CD1c-positive myeloid dendritic cell (primary cell): ENCODE results near the gene ATN1.

Source experiments
- DNase-seq: peaks from one replicate; pipeline ENCODE4 v3.0.0-alpha.2; 2016; ENCODE audit errors: extremely low spot score

Gene ATN1

GRCh38 chr12:6944381-6945186, 16.8 kb downstream of the ATN1 start:
- peak; percentile 94 for DNase-seq

DNA sequence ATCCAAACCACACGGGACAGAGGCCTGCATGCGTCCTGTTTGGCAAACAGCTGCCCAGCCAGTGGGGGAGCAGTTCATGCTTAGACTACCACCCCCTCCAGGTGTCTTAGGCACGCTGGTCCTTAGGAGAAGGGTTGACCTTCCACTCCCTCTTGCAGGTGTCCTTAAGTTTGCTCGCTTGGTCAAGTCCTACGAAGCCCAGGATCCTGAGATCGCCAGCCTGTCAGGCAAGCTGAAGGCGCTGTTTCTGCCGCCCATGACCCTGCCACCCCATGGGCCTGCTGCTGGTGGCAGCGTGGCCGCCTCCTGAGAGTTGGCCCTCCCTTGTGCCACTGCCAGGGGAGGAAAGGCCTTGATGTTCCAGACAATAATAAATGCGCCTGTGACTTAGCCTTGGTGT, 17.9 kb downstream of the ATN1 start:
- DNase-seq, result no peak

- peak; percentile 71 for DNase-seq
Observed at GRCh38 chr12:6946033-6946919, 18.5 kb downstream of the ATN1 start.

GRCh38 chr12:6946920-6947374, 19.2 kb downstream of the ATN1 start:
- DNase-seq, result no peak

- no peak for DNase-seq
Observed at GRCh38 chr12:6947615-6948014, 19.9 kb downstream of the ATN1 start.

DNA sequence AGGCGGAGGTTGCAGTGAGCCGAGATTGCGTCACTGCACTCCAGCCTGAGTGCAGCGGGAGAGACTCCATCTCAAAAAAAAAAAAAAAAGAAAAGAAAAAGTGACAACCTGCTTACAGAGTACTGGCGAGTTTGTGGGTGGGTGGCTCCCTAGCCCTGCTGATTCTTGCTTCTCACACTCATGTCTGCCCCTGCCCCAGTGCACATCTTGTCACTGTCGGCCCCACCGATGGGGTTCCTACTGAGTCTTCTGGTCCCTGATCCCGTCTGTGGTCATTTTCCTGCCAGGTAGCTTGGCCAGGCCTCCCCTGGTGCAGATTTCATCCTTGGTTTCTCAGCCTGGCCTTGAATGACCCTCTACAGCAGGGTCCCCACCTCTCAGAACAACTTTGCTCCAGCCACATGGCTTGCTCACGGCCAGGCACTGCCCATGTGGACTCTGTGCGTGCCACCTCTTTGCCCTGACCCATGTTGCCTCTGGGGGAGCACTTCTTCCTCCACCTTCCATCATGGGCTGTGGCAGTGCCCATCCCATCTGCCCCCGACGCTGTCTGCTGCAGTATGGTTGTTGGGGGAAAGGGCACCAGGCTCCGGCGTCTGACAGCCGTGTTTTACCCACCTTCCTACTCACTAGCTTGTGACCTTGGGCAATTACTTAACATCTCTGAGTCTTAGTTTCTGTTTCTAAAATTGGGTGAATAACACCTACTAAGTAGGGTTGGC, 21.3 kb downstream of the ATN1 start:
- DNase-seq, result peak; percentile 76

- DNase-seq, result no peak
Observed at GRCh38 chr12:6950401-6950801, 22.6 kb downstream of the ATN1 start.

DNA sequence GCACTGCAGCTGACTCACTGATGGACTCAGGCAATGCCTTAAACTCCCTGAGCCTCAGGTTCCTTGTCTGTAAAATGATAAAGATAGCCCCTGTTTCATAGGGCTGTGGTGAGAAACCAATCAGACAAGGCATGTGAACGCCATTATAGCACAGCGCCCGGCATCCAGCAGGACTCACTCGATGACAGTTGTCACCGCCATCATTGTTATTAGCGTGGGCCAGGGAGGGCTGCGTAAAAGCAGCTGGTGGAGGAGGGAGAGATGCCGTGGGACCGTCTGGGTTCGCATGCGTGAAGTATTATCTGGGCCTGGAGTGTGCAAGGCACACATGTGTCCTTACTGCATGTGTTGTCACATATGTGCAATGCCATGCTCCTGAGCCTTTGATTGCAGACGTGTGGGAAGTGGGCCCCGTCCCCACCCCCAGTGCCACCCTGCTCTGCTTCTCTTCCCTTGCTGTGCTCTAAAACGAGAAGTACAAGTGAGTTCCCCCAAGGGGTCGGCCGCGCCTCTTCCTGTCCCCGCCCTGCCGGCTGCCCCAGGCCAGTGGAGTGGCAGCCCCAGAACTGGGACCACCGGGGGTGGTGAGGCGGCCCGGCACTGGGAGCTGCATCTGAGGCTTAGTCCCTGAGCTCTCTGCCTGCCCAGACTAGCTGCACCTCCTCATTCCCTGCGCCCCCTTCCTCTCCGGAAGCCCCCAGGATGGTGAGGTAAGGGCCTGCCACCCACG, 23.2 kb downstream of the ATN1 start, which contains the start of gene PTPN6:
Gene PTPN6 (plus strand): TSS at position 546 of the 730 bp plus-strand sequence. CDS start 157 bp downstream, at position 703.
- peak; percentile 91 for DNase-seq

GRCh38 chr12:6951551-6952120, 23.9 kb downstream of the ATN1 start:
- no peak for DNase-seq

- no peak for DNase-seq
Observed at GRCh38 chr12:6952121-6952862, 24.5 kb downstream of the ATN1 start.

DNA sequence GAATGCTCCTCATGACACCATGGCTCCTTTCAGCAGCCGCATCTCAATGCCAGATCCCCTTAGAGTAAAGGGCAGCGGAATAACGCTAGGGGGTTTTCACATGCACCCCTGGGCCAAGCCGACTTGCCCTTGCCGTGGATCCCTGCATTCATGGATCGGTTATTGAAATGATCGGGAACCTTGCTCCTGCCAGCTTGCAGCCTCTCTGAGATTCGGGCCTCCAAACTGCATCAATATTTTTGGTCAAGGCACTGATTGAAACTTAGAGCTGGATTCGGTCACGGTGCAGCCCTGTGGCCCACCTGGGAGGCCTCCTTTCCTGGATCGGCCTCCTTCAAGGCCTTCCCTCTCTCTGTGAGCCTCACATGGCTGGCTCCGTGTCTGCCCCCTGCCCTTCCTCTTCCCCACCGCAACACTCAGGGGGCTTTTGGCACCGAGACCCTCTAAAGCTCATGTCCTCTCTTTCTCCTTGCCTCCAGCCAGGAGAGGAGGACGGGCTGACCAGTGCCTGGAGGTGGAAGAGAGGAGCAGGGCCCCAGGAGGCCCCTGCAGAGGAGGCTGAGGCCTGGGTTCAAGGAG, 25.2 kb downstream of the ATN1 start:
- no peak for DNase-seq

DNA sequence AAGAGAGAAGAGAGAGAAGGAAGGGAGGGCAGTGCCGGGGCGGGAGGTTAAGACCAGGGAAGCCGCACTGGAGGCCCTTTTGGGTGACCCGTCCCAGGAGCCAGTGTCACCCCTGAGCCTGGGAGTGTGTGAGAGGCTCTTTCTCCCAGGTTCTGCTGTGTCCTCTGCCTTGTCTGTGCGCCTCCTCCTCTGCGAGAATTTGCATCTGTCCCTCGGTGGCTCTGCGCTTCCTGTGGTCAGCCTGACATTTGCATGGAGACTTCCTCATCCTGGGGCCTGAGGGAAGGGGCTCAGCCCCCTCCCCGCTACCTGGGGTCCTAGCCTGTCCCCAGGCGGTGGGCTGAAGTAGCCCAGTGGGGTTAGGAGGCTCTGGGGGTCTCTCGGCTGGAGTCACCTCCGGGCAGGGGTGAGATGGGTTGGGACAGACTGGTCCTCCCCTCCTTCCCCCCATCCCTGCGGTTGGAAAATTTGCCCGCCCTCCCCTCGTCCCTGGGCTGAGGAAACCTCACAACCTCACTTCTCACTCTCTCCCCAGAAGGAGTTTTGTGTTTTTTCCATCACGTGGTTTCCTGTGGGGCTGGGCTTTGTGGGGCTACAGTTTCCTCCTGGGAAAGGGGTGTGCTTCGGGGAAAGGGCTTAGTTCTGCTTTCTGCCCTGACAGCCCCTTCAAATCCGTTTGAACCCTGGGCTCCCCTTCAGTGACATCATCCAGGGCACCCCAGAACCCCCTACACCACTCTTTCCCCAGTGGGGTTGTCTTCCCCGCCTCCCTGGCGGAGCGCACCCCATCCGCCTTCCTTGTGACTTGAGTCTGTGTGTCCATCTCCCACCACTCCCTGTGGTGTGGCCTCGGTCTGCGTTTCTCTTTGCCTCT, 25.9 kb downstream of the ATN1 start:
- DNase-seq, result peak; percentile 92

GRCh38 chr12:6954316-6955107, 26.8 kb downstream of the ATN1 start:
- DNase-seq, result no peak

DNA sequence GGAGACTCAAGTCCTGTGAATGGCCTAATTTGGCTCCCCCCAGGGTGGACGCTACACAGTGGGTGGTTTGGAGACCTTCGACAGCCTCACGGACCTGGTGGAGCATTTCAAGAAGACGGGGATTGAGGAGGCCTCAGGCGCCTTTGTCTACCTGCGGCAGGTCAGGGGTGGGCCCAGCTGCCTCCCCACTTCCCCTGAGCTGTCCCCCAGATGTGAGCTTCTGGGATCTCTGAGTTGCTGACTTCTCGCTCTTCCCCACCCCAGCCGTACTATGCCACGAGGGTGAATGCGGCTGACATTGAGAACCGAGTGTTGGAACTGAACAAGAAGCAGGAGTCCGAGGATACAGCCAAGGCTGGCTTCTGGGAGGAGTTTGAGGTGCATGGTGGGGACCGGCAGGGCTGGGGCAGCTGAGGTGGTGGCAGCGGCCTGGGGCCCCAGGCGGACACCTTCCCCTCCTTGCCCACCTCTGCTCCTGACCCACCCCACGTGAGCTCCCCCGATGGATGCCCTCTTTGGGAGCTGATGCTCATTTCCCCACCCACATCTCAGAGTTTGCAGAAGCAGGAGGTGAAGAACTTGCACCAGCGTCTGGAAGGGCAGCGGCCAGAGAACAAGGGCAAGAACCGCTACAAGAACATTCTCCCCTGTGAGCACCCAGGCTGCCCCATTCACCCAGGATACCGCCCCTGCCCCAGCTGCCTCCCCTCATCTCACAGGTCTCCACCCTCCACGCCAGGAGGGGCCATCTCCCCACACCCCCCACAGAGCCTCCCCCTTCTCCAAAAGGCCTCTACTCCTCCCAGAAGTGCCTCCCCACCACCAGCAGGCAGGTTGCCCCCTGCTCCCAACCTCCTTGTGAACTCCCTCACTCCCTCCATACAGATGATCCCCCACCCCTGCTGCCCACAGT, 27.6 kb downstream of the ATN1 start:
- DNase-seq, result no peak

DNA sequence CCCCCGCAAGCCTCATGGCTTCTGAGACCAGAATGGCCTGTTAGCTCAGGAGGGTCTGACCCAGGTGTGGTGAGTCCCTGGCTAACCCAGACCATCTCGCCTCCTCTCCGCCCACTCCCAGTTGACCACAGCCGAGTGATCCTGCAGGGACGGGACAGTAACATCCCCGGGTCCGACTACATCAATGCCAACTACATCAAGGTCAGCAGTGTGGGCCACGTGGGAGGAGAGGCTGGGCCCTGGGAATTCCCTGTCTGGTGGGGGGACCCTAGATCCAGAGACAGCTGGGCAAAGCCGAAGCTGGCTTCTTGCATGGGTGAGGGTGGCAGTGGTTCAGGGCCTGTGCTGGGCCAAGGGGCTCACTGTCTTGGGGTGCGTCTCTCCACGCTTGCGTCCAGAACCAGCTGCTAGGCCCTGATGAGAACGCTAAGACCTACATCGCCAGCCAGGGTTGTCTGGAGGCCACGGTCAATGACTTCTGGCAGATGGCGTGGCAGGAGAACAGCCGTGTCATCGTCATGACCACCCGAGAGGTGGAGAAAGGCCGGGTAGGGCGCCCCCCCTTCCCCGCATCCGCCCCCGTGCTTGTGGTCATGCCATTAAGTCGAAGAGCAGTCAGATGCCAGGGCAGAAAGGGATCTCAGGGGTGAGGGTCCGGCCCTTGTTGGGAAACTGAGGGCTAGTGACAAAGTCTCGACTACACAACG, 28.4 kb downstream of the ATN1 start:
- peak; percentile 34 for DNase-seq

- no peak for DNase-seq
Observed at GRCh38 chr12:6957151-6957701, 29.5 kb downstream of the ATN1 start.
